ENCODE results near the gene ZNF316.

ZNF316 gene

GRCh38 chr7:6608081-6608480 lies 29.0 kb upstream of the ZNF316 start:
- TF ChIP-seq FOXP2 (optimal IDR thresholded peaks at IDR 0.05; ENCODE audit: borderline replicate concordance, extremely low read depth, extremely low read length, insufficient read depth) (no peak), POLR2AphosphoS5 (IDR thresholded peaks at IDR 0.05; ENCODE audit: low read depth, low read length) (no peak), REST (IDR thresholded peaks at IDR 0.05; ENCODE audit: insufficient read depth in 1 of 2, low read depth in 2 of 2, low read length in 2 of 2) (no peak), TAF1 (IDR thresholded peaks at IDR 0.05; ENCODE audit: borderline replicate concordance, insufficient read depth, low read length) (no peak), SIN3A (IDR thresholded peaks at IDR 0.05; ENCODE audit: borderline replicate concordance, insufficient read depth, low read length) (no peak)

- TF ChIP-seq REST (IDR thresholded peaks at IDR 0.05; ENCODE audit: insufficient read depth in 1 of 2, low read depth in 2 of 2, low read length in 2 of 2), result no peak
Measured at GRCh38 chr7:6608794-6609193, 28.3 kb upstream of the ZNF316 start.

GRCh38 chr7:6612819-6613218 lies 24.3 kb upstream of the ZNF316 start:
- TF ChIP-seq TAF1 (IDR thresholded peaks at IDR 0.05; ENCODE audit: borderline replicate concordance, insufficient read depth, low read length), result no peak
- TF ChIP-seq FOXP2 (optimal IDR thresholded peaks at IDR 0.05; ENCODE audit: borderline replicate concordance, extremely low read depth, extremely low read length, insufficient read depth), result no peak
- no peak for TF ChIP-seq SIN3A (IDR thresholded peaks at IDR 0.05; ENCODE audit: borderline replicate concordance, insufficient read depth, low read length)

- TF ChIP-seq SIN3A (IDR thresholded peaks at IDR 0.05; ENCODE audit: borderline replicate concordance, insufficient read depth, low read length) (no peak), REST (IDR thresholded peaks at IDR 0.05; ENCODE audit: insufficient read depth in 1 of 2, low read depth in 2 of 2, low read length in 2 of 2) (no peak), TAF1 (IDR thresholded peaks at IDR 0.05; ENCODE audit: borderline replicate concordance, insufficient read depth, low read length) (no peak), POLR2AphosphoS5 (IDR thresholded peaks at IDR 0.05; ENCODE audit: low read depth, low read length) (no peak), FOXP2 (optimal IDR thresholded peaks at IDR 0.05; ENCODE audit: borderline replicate concordance, extremely low read depth, extremely low read length, insufficient read depth) (no peak)
Measured at GRCh38 chr7:6613706-6614105, 23.4 kb upstream of the ZNF316 start.

- TF ChIP-seq TAF1 (IDR thresholded peaks at IDR 0.05; ENCODE audit: borderline replicate concordance, insufficient read depth, low read length) (no peak), REST (IDR thresholded peaks at IDR 0.05; ENCODE audit: insufficient read depth in 1 of 2, low read depth in 2 of 2, low read length in 2 of 2) (no peak), FOXP2 (optimal IDR thresholded peaks at IDR 0.05; ENCODE audit: borderline replicate concordance, extremely low read depth, extremely low read length, insufficient read depth) (no peak), SIN3A (IDR thresholded peaks at IDR 0.05; ENCODE audit: borderline replicate concordance, insufficient read depth, low read length) (no peak), POLR2AphosphoS5 (IDR thresholded peaks at IDR 0.05; ENCODE audit: low read depth, low read length) (no peak)
Measured at GRCh38 chr7:6614953-6615722, 22.0 kb upstream of the ZNF316 start, which contains the start of gene ZNF853. ZNF853 (plus strand) TSS chr7:6615610; CDS start chr7:6616175, 565 bp downstream.
